ENCODE data around the gene SLC35E3. TPM values are rescaled to one million over a fixed set of nuclear protein-coding genes. Genes with fewer than 3 reads are reported as not detected.

The SLC35E3 gene
- total RNA-seq, 4 donors from 2014 or later, result 1.3 to 15.1 (median 4.9) TPM

DNA sequence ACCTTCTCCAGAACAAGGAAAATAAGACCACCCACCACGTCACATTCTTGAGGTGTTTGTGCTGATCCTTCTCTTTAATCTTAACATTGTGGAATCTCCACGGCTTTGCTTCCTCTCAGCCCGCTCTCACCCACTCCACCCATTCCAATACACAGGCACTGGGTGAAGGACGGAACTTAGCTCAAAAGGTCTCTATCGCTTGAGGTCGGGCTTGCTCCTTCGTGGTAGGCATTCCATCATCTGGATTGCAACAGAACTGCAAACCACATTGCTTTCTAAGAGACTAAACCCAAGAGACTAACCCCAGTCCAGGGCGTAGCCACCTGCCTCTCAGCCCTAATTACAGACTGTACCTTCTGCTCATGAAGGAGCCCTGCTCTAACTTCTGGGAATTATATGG lies 38.0 kb downstream of the SLC35E3 start:
- TF ChIP-seq EP300 (IDR thresholded peaks at IDR 0.05), result no peak
- TF ChIP-seq CTCF (IDR thresholded peaks at IDR 0.05), result no peak
- TF ChIP-seq POLR2AphosphoS5 (IDR thresholded peaks at IDR 0.05), result no peak
- H3K9me3 ChIP-seq, result no peaks in the 10 kb centered on the region
- no peaks in the 10 kb centered on the region for H3K27me3 ChIP-seq
- H3K27ac ChIP-seq, result no peak overlapping the region
- H3K36me3 ChIP-seq, result peaks cover 0 to 3% of the 10 kb centered on the region in 2 donors
- ATAC-seq, result no peak
- H3K4me1 ChIP-seq, result peaks cover 0 to 5% (median 0%) of the 10 kb centered on the region in 3 donors
- 78 to 87% methylated on average over 6 to 8 of the region's 8 CpGs for WGBS, 2 donors (ENCODE audit: low coverage in 1 of 2)
- H3K4me3 ChIP-seq, result no peak overlapping the region

DNA sequence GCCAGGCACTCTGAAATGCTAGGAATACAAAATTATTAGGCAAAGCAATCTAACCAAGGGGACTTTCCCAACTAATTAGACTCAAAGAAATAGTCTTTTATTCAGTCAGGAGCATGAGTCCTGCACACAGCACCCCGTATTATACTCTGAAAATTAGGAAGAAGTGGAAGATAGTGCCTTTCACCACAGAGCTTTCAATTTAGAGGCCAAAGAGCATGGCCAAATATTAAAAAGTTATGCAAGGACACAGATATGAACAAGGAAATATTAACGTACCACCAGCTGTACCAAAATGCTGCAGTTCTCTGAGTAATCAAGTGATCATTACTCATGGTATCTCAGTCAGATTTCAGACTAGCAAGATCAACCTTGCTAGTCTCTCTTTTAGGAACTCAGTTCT lies 39.4 kb downstream of the SLC35E3 start:
- TF ChIP-seq CTCF (IDR thresholded peaks at IDR 0.05), result no peak
- no peak for TF ChIP-seq POLR2AphosphoS5 (IDR thresholded peaks at IDR 0.05)
- no peak for TF ChIP-seq POLR2A (IDR thresholded peaks at IDR 0.05)
- TF ChIP-seq EP300 (IDR thresholded peaks at IDR 0.05), result no peak
- ATAC-seq, result no peak
- H3K27ac ChIP-seq, result peak overlapping the region in 1 of 4 donors; percentile 22
- no peaks in the 10 kb centered on the region for H3K9me3 ChIP-seq
- peaks cover 0 to 5% (median 0%) of the 10 kb centered on the region in 3 donors for H3K4me1 ChIP-seq
- H3K36me3 ChIP-seq, result peaks cover 0 to 3% of the 10 kb centered on the region in 2 donors
- H3K4me3 ChIP-seq, result no peak overlapping the region
- H3K27me3 ChIP-seq, result no peaks in the 10 kb centered on the region
- WGBS, 2 donors (ENCODE audit: low coverage in 1 of 2), result 54 to 94% methylated on average over 2 of the region's 2 CpGs

DNA sequence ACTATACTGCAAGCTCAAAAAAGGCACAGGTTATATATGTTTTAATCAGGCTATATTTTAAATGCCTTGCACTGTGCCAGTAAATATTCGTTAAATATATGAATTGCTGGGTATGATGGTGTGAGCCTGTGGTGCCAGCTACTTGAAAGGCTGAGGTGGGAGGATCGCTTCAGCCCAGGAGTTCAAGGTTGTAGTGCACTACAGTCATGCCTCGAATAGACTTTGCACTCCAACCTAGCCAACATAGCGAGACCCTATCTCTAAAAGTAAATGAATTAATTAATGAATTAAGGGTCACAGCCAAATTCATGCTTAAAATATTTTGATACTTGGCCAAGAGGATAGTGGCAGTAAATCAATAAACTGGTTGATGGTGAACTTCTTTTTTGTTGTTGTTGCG lies 39.8 kb downstream of the SLC35E3 start:
- TF ChIP-seq CTCF (IDR thresholded peaks at IDR 0.05) (no peak), POLR2A (IDR thresholded peaks at IDR 0.05) (no peak), EP300 (IDR thresholded peaks at IDR 0.05) (no peak), POLR2AphosphoS5 (IDR thresholded peaks at IDR 0.05) (no peak)
- H3K4me3 ChIP-seq, result no peak overlapping the region
- H3K27ac ChIP-seq, result no peak overlapping the region
- H3K4me1 ChIP-seq, result peaks cover 0 to 5% (median 0%) of the 10 kb centered on the region in 3 donors
- peaks cover 0 to 3% of the 10 kb centered on the region in 2 donors for H3K36me3 ChIP-seq
- ATAC-seq, result no peak
- no peaks in the 10 kb centered on the region for H3K27me3 ChIP-seq
- H3K9me3 ChIP-seq, result no peaks in the 10 kb centered on the region
- WGBS, 2 donors (ENCODE audit: low coverage in 1 of 2), result 83 to 86% methylated on average over 2 to 5 of the region's 5 CpGs

- Histone ChIP-seq H3K4me3 (no peak overlapping the region), H3K4me1 (peaks cover 0 to 5% (median 0%) of the 10 kb centered on the region in 3 donors), H3K27me3 (no peaks in the 10 kb centered on the region), H3K27ac (peak overlapping the region; percentile 10 to 56 (median 28)), H3K36me3 (peaks cover 0 to 3% of the 10 kb centered on the region in 2 donors), H3K9me3 (no peaks in the 10 kb centered on the region)
- TF ChIP-seq EP300 (IDR thresholded peaks at IDR 0.05), result no peak
- peak in 1 of 4 experiments; percentile 11 for TF ChIP-seq CTCF (IDR thresholded peaks at IDR 0.05)
- TF ChIP-seq POLR2AphosphoS5 (IDR thresholded peaks at IDR 0.05), result no peak
- no peak for ATAC-seq
- 69 to 79% methylated on average over 2 of the region's 2 CpGs for WGBS, 2 donors (ENCODE audit: low coverage in 1 of 2)
These were observed 41.0 kb downstream of the SLC35E3 start for GRCh38 chr12:68786929-68787328.

- H3K27ac ChIP-seq, result no peak overlapping the region
- no peak for ATAC-seq
These were observed 42.7 kb downstream of the SLC35E3 start for GRCh38 chr12:68788554-68789143.

More at GRCh38 chr12:68788554-68789143, 42.7 kb downstream of the SLC35E3 start:
- Histone ChIP-seq H3K9me3 (no peaks in the 10 kb centered on the region), H3K36me3 (peaks cover 0 to 3% of the 10 kb centered on the region in 2 donors), H3K27me3 (no peaks in the 10 kb centered on the region), H3K4me3 (no peak overlapping the region), H3K4me1 (peaks cover 0 to 5% (median 0%) of the 10 kb centered on the region in 3 donors)
- WGBS, 2 donors (ENCODE audit: low coverage in 1 of 2), result 90 to 91% methylated on average over 2 of the region's 3 CpGs
- TF ChIP-seq POLR2A (IDR thresholded peaks at IDR 0.05), result no peak
- no peak for TF ChIP-seq CTCF (IDR thresholded peaks at IDR 0.05)
- TF ChIP-seq POLR2AphosphoS5 (IDR thresholded peaks at IDR 0.05), result no peak
- no peak for TF ChIP-seq EP300 (IDR thresholded peaks at IDR 0.05)
